WERI-Rb-1 (cell line): ENCODE data around the gene CHAT.

Experiments
- DNase-seq: peaks from one replicate; pipeline ENCODE4 v3.0.0-alpha.2; 2020
- H3K27ac ChIP-seq: fragments of 250-450 bp; sonication (Bioruptor Pico); 2 replicates; pipeline ENCODE4 v1.5.1; 2020; ENCODE audit warnings: mild to moderate bottlenecking, moderate library complexity
- H3K27me3 ChIP-seq: fragments of 250-450 bp; sonication (Bioruptor Pico); 2 replicates; pipeline ENCODE4 v1.5.1; 2021; ENCODE audit warnings: mild to moderate bottlenecking, low read depth, moderate library complexity; ENCODE audit not compliant: insufficient read depth, severe bottlenecking
- H3K36me3 ChIP-seq: fragments of 250-450 bp; sonication (Bioruptor Pico); 2 replicates; pipeline ENCODE4 v1.5.1; 2020; ENCODE audit warnings: mild to moderate bottlenecking, moderate library complexity
- H3K4me3 ChIP-seq: 2 replicates; pipeline ENCODE4 v1.5.1; 2011; ENCODE audit warnings: low read depth, mild to moderate bottlenecking, control low read depth, low read length
- H3K9me3 ChIP-seq: fragments of 250-450 bp; sonication (Bioruptor Pico); 2 replicates; pipeline ENCODE4 v1.5.1; 2021; ENCODE audit warnings: mild to moderate bottlenecking, moderate library complexity; ENCODE audit not compliant: severe bottlenecking
- CTCF ChIP-seq: IDR thresholded peaks from 2 replicates; pipeline ENCODE4 v1.5.1; 2011; ENCODE audit warnings: low read depth, mild to moderate bottlenecking, control low read depth, inconsistent platforms, low read length

CHAT gene

GRCh38 chr10:49601857-49602256, 12.0 kb upstream of the CHAT start:
- Histone ChIP-seq H3K27ac (no peak overlapping the region), H3K4me3 (no peak overlapping the region), H3K9me3 (no peaks in the 10 kb centered on the region), H3K36me3 (no peaks in the 10 kb centered on the region), H3K27me3 (no peaks in the 10 kb centered on the region)
- TF ChIP-seq CTCF = no peak
- DNase-seq = no peak

GRCh38 chr10:49602380-49603023, 11.3 kb upstream of the CHAT start:
- H3K27me3 ChIP-seq = no peaks in the 10 kb centered on the region
- no peak overlapping the region for H3K27ac ChIP-seq
- H3K36me3 ChIP-seq = no peaks in the 10 kb centered on the region
- H3K4me3 ChIP-seq = no peak overlapping the region
- no peak for TF ChIP-seq CTCF
- H3K9me3 ChIP-seq = no peaks in the 10 kb centered on the region
- DNase-seq = no peak

- Histone ChIP-seq H3K4me3 (no peak overlapping the region), H3K27me3 (no peaks in the 10 kb centered on the region), H3K9me3 (no peaks in the 10 kb centered on the region), H3K36me3 (no peaks in the 10 kb centered on the region), H3K27ac (no peak overlapping the region)
- no peak for TF ChIP-seq CTCF
- DNase-seq = no peak
These were observed 8.5 kb upstream of the CHAT start for GRCh38 chr10:49605216-49605938.

- H3K27me3 ChIP-seq = no peaks in the 10 kb centered on the region
- H3K9me3 ChIP-seq = no peaks in the 10 kb centered on the region
- H3K4me3 ChIP-seq = no peak overlapping the region
- no peak for TF ChIP-seq CTCF
- H3K27ac ChIP-seq = no peak overlapping the region
- DNase-seq = no peak
- no peaks in the 10 kb centered on the region for H3K36me3 ChIP-seq
These were observed 7.8 kb upstream of the CHAT start for GRCh38 chr10:49605939-49606509.

- Histone ChIP-seq H3K36me3 (no peaks in the 10 kb centered on the region), H3K9me3 (no peaks in the 10 kb centered on the region), H3K27ac (no peak overlapping the region), H3K27me3 (no peaks in the 10 kb centered on the region), H3K4me3 (no peak overlapping the region)
- no peak for TF ChIP-seq CTCF
- no peak for DNase-seq
These were observed 6.8 kb upstream of the CHAT start for GRCh38 chr10:49606981-49607535.
